SK-N-SH (cell line): ENCODE results near the gene RNGTT.

Experiments used
- CHD2 ChIP-seq: fragments of 150-350 bp; IDR thresholded peaks from 2 replicates; pipeline ENCODE4 v1.6.1; 2018; ENCODE audit warnings: low read length; ENCODE audit not compliant: partially characterized antibody
- ELF1 ChIP-seq: IDR thresholded peaks from 2 replicates; pipeline ENCODE4 v1.4.0; 2012
- YY1 ChIP-seq: IDR thresholded peaks from 2 replicates; pipeline ENCODE4 v1.4.0; 2012; ENCODE audit warnings: low read depth, mild to moderate bottlenecking

GRCh38 chr6:88631830-88632229 is 331.6 kb downstream of the RNGTT start:
- TF ChIP-seq YY1 (no peak), ELF1 (no peak), CHD2 (no peak)
